AG09319 (cell line): Measurements from ENCODE around the gene FMN2.

Experiments
- DNase-seq: peaks from one replicate; pipeline ENCODE4 v3.0.0-alpha.2; 2010; ENCODE audit warnings: low read depth; ENCODE audit errors: extremely low read depth
- CTCF ChIP-seq: IDR thresholded peaks from 2 replicates; pipeline ENCODE4 v1.5.1; 2011; ENCODE audit warnings: low read depth, mild to moderate bottlenecking, inconsistent platforms, low read length, moderate library complexity

The FMN2 gene

DNA sequence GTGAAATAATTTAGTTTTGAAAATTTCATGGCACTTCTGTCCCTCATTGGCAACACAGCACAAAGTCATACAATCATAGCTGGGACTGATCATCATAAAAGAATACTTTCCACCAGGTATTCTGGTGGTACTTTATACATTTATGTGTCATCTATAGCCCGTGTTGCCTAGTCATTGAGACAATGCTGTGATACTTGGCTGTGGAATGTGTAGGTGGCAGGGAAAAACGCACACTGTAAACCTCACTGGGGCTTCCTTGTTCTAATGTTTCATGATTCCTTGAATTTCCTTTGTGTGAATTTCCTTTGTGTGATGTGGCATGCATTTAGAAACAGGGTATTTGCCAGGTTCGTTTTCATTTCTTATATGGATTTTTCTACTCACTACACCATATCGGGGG is 118.3 kb downstream of the FMN2 start:
- DNase-seq = no peak
- TF ChIP-seq CTCF = no peak

DNA sequence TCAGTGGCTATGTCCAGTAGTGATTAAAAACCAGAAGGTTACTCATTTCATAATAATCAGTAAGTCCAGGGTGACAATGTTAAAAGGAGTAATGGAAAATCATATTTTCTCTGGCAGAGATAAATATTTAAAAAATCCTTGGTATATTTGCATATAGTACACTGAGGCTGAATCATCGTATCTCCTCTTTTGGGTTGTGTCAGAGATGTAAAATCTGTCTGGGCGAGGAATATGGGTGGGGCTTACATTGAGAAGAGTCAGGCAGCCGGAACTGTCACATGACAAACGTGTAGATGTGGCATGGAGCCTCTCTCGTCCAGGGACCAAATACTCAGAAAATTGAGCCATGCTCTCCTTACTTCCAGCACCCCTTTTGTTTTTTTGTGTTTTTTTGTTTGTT is 120.9 kb downstream of the FMN2 start:
- TF ChIP-seq CTCF = no peak
- no peak for DNase-seq

- TF ChIP-seq CTCF = no peak
- peak; percentile 51 for DNase-seq
Observed at GRCh38 chr1:240217403-240217802, 125.7 kb downstream of the FMN2 start.

DNA sequence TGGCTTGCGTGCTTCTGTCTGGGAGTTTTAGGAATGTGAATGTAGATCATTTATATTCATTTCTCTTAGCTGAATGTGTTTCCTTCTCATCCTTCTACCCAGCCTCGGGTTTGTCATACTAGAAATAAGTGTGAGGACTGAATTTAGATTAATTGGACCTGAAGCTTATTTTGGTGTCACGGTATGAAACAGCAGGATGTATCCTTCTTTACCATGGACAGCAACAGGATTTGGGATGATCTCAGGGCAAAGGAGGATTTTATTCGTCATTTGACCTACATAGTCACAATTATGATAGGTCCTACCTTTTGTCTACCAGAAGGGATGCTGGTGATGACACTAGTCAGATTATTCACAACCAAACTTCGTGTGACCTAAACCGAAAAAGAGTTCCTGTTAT is 127.4 kb downstream of the FMN2 start:
- TF ChIP-seq CTCF = no peak
- DNase-seq = no peak

DNA sequence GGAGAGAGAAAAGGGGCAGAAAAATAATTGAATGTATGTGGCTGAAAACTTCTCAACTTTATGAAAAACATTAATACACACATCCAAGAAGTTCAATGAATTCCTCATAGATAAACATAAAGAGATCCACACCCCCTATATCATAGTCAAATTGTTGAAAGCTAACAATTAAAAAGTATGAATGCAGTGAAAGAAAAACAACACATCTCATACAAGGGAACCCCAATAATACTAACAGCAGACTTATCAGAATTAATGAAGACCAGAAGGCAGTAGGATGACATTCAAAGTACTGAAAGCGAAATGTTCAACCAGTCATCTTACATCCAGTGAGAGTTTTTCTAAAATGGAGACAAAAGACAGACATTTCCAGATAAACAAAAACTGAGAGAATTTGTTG is 134.4 kb downstream of the FMN2 start:
- TF ChIP-seq CTCF = no peak
- DNase-seq = no peak

DNA sequence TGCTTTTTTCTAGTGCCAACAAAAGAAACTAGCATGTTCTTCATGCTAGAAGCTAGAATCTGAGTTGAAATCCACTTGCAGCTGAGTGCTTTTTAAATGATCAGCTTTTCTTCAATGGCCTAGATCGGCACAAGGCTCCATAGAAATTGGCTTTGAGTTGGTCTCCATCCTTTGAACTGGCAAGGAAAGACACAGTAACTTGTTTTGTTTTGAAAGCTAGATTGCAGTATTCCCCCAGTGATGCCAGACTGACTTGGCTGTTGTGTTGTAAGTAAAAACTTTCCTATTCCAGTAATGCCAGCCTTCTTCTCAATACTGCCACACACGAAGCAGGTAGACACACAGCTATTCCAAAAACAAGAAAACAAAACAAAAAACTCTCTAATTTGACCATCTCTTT is 139.1 kb downstream of the FMN2 start:
- no peak for DNase-seq
- TF ChIP-seq CTCF = no peak

DNA sequence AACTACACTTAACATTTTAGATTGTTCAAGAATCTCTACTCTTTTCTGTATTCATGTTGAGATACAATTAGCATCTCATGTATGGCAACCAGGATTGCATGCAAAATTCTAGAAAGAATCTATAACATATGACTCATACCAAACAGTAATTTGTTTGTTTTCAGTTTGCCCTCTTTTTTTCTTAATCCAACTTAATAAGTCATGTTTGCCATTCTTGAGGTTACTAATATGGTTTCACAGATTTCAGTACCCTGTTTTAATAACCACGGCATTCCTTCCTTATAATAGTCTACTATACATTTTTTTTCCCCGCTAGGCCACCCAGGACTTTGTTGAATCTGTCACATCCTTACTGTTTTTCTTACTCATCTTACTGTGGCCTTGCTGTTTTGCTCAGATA is 140.8 kb downstream of the FMN2 start:
- DNase-seq = peak; percentile 57
- no peak for TF ChIP-seq CTCF
